GM06990 (cell line): ENCODE results near the gene TBX15.

ENCODE experiments used
- DNase-seq: peaks from one replicate; pipeline ENCODE4 v3.0.0-alpha.2; 2011; ENCODE audit not compliant: insufficient read length; ENCODE audit errors: extremely low read depth
- H3K27me3 ChIP-seq: replicated peaks from 2 replicates; pipeline ENCODE4 v1.6.0; 2011; ENCODE audit warnings: low read length; ENCODE audit not compliant: control insufficient read depth, insufficient read depth
- H3K36me3 ChIP-seq: 2 replicates; pipeline ENCODE4 v1.5.1; 2011; ENCODE audit warnings: low read length; ENCODE audit not compliant: control insufficient read depth, insufficient read depth
- H3K4me3 ChIP-seq: replicated peaks from 2 replicates; pipeline ENCODE4 v1.5.1; 2011; ENCODE audit warnings: low read depth, mild to moderate bottlenecking, control low read depth, low read length
- TF ChIP-seq, protein P1 (sequence below): IDR thresholded peaks from 2 replicates; pipeline ENCODE4 v1.5.1; 2011; ENCODE audit warnings: low read length, control low read depth, mild to moderate bottlenecking, inconsistent platforms; ENCODE audit not compliant: insufficient read depth, poor library complexity, severe bottlenecking

The TBX15 gene

GRCh38 chr1:118914379-118915161 lies 73.6 kb downstream of the TBX15 start:
- no peaks in the 10 kb centered on the region for H3K27me3 ChIP-seq
- TF ChIP-seq, protein P1, sequence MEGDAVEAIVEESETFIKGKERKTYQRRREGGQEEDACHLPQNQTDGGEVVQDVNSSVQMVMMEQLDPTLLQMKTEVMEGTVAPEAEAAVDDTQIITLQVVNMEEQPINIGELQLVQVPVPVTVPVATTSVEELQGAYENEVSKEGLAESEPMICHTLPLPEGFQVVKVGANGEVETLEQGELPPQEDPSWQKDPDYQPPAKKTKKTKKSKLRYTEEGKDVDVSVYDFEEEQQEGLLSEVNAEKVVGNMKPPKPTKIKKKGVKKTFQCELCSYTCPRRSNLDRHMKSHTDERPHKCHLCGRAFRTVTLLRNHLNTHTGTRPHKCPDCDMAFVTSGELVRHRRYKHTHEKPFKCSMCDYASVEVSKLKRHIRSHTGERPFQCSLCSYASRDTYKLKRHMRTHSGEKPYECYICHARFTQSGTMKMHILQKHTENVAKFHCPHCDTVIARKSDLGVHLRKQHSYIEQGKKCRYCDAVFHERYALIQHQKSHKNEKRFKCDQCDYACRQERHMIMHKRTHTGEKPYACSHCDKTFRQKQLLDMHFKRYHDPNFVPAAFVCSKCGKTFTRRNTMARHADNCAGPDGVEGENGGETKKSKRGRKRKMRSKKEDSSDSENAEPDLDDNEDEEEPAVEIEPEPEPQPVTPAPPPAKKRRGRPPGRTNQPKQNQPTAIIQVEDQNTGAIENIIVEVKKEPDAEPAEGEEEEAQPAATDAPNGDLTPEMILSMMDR, result no peak
- DNase-seq, result no peak
- no peak overlapping the region for H3K4me3 ChIP-seq
- no peaks in the 10 kb centered on the region for H3K36me3 ChIP-seq

- Histone ChIP-seq H3K36me3 (no peaks in the 10 kb centered on the region), H3K27me3 (no peaks in the 10 kb centered on the region), H3K4me3 (no peak overlapping the region)
- no peak for DNase-seq
- TF ChIP-seq, protein P1, result no peak
Measured at GRCh38 chr1:118913818-118914217, 74.3 kb downstream of the TBX15 start.

- DNase-seq, result no peak
- Histone ChIP-seq H3K27me3 (no peaks in the 10 kb centered on the region), H3K4me3 (no peak overlapping the region), H3K36me3 (no peaks in the 10 kb centered on the region)
- TF ChIP-seq, protein P1, result no peak
Measured at GRCh38 chr1:118912574-118912973, 75.6 kb downstream of the TBX15 start.

DNA sequence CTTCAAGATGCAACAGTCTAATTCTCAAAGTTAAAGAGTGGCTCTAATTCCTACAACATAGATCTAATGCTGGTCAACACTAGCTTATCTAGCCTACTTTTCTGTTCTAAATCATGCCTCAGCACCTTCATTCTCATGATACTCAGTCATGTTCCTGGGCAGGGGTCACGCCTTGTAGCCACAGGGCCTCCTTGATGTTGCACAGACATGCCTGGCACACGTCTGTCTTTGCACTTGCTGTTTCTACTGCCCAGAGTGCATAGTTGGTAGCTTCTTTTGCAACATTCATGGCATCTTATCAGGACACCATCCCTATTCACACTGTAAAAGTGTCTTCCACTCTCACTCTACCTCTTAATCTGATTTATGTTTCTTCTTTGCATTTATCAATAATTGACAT lies 76.6 kb downstream of the TBX15 start:
- Histone ChIP-seq H3K4me3 (no peak overlapping the region), H3K36me3 (no peaks in the 10 kb centered on the region), H3K27me3 (no peaks in the 10 kb centered on the region)
- TF ChIP-seq, protein P1, result no peak
- DNase-seq, result no peak

- TF ChIP-seq, protein P1, result no peak
- Histone ChIP-seq H3K27me3 (no peaks in the 10 kb centered on the region), H3K4me3 (no peak overlapping the region), H3K36me3 (no peaks in the 10 kb centered on the region)
- no peak for DNase-seq
Measured at GRCh38 chr1:118907466-118907865, 80.7 kb downstream of the TBX15 start.
